Measurements from ENCODE around the gene CFAP65.

GRCh38 chr2:219001577-219002394 is 39.5 kb downstream of the CFAP65 start:
- TF ChIP-seq, protein P1, sequence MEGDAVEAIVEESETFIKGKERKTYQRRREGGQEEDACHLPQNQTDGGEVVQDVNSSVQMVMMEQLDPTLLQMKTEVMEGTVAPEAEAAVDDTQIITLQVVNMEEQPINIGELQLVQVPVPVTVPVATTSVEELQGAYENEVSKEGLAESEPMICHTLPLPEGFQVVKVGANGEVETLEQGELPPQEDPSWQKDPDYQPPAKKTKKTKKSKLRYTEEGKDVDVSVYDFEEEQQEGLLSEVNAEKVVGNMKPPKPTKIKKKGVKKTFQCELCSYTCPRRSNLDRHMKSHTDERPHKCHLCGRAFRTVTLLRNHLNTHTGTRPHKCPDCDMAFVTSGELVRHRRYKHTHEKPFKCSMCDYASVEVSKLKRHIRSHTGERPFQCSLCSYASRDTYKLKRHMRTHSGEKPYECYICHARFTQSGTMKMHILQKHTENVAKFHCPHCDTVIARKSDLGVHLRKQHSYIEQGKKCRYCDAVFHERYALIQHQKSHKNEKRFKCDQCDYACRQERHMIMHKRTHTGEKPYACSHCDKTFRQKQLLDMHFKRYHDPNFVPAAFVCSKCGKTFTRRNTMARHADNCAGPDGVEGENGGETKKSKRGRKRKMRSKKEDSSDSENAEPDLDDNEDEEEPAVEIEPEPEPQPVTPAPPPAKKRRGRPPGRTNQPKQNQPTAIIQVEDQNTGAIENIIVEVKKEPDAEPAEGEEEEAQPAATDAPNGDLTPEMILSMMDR (IDR thresholded peaks at IDR 0.05 in 8 of 11, conservative IDR thresholded peaks at IDR 0.05 in 3 of 11) = no peak
- TF ChIP-seq POLR2AphosphoS5 (IDR thresholded peaks at IDR 0.05) = no peak

Data from spleen (tissue), 7 donors.